Measurements from ENCODE around the gene EFCAB5.
"Not testable (repeated sequence)": the region's sequence is repeated elsewhere in the genome, so short reads cannot be mapped to it uniquely, and the experiment has no call there.

Gene EFCAB5

DNA sequence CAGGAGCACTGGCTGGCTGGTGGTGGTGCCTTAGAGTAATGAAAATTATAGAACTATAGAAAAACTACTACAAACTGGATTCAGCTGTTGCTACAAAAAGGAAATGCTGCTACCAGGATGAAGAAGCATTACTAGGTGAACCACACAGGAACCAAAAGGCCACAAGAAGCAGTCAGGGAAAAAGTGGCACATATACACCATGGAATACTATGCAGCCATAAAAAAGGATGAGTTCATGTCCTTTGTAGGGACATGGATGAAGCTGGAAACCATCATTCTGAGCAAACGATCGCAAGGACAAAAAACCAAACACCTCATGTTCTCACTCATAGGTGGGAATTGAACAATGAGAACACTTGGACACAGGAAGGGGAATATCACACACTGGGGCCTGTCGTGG is 5.5 kb upstream of the EFCAB5 start:
- not testable (repeated sequence) for DNase-seq (ENCODE audit: low read depth in 2 of 2)

DNA sequence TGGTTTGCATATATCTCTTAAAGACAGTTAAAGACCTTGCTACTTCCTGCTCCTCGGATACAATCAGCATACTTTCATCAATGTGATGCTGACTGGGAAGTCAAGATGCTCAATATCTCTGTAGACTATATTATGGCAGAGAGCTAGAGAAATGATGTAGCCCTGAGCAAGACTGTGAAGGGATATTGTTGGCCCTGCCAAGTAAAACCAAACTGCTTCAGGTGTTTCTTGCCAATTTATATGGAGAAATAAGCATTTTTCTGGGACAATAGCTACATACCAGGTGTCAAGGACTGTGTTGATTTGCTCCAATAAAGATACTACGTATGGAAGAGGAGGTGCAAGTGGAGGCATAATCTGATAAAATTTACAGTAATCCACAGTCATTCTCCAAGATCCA is 4.7 kb upstream of the EFCAB5 start:
- DNase-seq (ENCODE audit: low read depth in 2 of 2): no peak

DNA sequence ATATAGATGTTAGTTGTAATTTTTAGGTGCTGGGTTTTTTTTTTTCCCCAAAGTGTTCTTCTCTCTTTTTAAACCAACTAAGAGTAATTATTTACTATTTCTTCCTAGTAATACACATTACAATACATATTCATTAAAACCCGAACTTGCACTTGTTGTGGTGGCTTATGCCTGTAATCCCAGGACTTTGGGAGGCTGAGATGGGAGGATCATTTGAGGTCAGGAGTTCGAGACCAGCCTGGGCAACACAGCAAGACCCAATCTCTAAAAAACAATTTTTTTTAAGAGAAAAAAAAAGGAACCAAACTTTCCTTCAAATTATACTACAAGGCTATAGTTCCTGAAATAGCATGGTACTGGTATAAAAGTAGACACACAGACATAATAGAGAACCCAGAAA is 3.8 kb downstream of the EFCAB5 start:
- no peak for DNase-seq (ENCODE audit: low read depth in 2 of 2)

DNA sequence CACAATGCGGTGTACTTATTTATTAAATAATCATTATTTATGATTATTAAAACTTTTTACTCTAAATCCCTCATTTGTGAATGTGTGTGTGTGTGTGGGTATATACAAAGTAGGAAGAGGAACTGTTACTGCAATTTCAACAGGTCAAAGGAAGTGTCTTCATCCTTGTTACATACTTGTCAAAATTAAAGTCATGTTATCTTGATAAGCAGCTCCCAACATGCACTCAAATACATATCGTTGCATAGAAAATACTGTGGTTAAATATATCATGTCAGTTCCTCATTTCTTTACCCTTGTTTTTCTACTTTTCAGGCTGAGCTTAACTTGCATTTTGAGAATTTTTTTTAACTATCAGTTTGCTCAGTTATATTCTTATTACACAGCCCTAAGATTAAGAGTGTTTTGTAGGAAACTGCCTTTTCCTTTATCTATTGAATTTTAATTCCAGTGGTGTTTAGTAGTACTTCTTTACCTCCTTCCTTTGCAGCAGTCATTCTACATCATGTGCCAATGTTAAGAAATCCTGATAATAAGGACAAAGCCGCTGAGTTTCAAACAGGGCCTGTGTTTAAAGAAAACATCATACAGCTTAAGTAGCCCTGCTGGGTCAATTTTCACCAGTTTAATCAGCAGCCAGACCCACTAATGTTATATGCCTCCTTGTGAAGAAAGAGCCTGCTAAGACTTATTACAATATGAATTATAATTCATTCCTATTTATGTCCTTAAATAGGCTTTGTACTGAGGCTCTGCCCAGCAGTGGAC is 7.2 kb downstream of the EFCAB5 start:
- DNase-seq (ENCODE audit: low read depth in 2 of 2): no peak

DNA sequence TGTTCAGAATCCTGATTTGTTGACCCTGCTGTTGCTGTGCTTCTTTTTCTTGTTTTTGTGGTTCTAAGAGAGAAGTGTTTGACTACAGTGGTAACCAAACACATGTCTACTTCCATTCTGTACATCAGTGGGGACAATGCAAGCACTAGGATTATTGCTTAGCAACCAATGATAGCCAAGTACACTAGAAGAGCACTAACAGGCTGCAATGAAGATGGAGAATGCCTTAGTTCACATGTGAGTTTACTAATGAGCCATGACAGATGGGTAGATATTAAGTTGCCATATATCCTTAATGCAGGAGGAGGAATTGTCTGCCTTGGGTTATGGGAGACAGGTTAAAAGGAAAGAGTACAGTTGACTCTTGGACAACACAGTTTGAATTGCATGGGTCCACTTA is 8.3 kb downstream of the EFCAB5 start:
- no peak for DNase-seq (ENCODE audit: low read depth in 2 of 2)

DNA sequence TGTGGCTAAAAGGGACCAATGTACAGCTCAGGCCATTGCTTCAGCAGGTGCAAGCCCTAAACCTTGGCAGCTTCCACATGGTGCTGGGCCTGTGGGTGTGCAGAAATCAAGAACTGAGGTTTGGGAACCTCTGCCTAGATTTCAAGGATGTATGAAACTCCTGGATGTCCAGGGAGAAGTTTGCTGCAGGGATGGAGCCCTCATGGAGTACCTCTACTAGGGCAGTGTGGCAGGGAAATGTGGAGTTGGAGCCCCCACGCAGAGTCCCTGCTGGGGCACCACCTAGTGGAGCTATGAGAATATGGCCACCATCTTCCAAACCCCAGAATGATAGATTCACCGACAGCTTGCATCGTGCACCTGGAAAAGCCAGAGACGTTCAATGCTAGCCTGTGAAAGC is 13.0 kb downstream of the EFCAB5 start:
- no peak for DNase-seq (ENCODE audit: low read depth in 2 of 2)

DNA sequence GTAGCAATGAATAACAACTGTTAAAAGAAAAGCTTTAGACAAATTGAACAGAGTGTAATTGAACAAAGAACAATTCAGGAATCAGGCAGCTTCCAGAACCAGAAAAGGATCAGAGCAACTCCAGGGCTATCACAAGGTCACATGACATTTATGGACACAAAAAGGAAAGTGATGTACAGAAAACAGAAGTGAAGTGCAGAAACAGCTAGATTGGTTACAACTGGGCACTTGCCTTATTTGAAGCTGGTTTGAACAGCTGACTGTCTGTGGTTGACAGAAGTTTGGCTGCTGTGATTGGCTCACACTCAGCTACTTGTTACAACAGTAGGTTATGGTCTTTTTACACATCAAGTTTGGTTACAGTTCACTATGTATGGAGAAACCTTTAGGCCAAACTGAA is 14.8 kb downstream of the EFCAB5 start:
- DNase-seq (ENCODE audit: low read depth in 2 of 2): no peak

DNA sequence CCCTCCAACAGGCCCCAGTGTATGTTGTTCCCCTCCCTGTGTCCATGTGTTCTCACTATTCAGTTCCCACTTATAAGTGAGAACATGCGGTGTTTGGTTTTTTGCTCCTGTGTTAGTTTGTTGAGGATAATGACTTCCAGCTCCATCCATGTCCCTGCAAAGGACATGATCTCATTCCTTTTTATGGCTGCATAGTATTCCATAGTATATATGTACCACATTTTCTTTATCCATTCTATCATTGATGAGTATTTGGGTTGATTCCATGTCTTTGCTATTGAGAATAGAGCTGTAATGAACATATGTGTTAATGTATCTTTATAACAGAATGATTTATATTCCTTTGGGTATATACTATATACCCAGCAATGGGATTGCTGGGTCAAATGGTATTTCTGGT is 16.1 kb downstream of the EFCAB5 start:
- DNase-seq (ENCODE audit: low read depth in 2 of 2): not testable (repeated sequence)

DNA sequence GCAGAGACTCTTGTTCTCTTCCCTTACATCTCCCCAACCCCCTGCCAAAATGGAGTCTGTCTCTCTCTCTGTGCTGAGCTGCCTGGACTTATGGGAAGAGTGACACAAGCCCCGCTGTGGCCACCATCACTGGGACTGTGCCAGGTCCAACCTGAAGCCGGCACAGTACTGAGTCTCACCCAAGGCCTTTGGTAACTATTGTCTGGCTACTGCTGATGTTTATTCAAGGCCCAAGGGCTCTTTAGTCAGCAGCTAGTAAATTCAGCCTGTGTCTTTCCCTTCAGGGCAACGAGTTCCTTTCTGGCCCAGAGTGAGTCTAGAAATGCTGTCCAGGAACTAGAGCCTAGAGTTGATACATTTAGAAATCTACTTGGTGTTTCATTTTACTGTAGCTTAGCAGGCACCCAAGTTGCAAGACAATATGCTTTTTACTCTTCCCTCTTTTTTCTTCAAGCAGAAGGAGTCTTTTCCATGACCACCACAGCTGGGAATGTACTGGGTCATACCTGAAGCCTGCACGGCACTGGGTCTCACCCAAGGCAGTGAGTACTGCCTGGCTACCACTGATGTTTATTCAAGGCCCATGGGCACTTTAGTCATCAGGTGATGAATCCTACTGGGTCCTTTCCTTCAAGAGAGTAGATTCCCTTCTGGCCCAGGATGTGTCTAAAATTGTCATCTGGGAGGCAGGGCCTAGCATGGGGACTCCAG is 17.7 kb downstream of the EFCAB5 start:
- no peak for DNase-seq (ENCODE audit: low read depth in 2 of 2)

DNA sequence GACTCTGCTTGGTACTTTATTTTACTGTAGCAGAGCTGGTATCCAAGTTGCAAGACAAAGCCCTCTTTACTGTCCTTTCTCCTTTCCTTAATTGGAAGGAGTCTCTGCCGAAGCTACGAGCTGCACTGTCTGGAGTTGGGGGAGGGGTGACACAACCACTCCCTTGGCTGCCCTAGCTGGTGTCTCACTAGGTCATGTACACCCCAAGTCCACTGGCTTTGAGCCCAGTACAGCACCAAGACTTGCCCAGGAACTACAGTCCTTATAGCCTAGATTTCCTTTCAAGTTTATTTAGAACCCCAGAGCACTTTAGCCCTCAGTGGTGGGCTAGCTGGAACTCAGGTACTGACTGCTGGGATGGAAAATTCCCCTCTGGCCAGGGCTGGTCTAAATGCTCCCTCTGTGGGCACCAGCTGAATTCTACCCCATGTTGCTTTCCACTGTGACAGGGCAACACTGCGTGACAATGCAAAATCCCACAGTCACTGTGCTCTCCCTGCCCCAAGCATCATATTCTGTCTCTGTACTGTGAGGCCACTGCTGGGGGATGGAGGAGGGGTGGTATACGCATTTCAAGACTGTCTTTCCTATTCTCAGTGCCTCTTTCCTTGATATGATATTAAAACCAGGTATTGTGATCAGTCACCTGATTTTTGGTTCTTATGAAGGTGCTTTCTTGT is 18.4 kb downstream of the EFCAB5 start:
- DNase-seq (ENCODE audit: low read depth in 2 of 2): no peak

DNA sequence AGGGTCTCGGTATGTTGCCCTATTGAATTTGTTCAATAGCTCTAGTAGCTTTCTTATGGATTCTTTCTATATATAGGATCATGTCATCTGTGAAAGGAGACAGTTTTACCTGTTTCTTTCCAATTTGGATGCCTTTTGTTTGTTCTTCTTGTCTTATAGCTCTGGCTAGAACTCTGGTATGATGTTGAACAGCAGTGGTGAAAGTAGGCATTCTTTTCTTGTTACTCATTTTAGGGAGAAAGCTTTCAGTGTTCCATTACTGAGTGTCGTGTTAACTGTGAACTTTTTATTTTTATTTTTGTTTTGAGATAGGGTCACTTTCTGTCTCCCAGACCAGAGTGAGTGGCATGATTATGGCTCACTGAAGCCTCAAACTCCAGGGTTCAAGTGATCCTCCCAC is 21.2 kb downstream of the EFCAB5 start:
- DNase-seq (ENCODE audit: low read depth in 2 of 2): no peak

DNA sequence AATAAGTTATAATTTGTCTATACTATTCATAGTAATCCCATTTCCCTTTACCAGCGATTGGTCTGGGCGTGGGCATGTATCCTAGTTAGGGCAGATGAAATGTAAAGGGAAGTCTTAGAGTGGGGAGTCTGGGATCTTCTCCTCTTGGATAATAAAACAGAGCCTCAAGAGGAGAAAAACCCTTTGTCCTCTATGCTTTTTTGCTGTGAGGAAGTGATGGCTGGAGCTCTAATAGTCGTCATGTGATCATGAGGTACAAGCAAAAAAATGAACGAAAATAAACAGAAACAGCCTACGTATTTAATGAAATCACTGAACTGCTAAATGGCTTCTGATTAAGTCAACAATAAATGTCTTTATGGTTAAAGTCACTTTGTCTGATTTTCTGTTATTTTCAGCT is 26.8 kb downstream of the EFCAB5 start:
- DNase-seq (ENCODE audit: low read depth in 2 of 2): no peak

DNA sequence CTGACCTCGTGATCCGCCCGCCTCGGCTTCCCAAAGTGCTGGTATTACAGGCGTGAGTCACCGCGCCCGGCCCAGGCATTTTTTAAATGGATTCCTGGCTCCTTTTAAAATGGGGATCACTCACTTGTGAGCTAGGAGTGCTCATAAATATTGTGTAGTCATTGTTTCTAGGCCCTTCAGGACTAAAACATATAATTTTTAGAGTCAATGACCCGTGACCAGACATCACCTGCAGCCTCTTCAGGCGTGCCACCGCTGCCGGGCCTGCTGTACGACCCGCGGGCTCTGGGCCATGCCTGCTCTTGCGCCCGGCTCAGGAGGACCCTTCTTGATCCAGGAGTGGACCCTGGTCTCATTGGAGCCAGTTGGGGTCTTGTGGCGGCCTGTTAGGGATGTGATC is 30.8 kb downstream of the EFCAB5 start:
- DNase-seq (ENCODE audit: low read depth in 2 of 2): no peak

DNA sequence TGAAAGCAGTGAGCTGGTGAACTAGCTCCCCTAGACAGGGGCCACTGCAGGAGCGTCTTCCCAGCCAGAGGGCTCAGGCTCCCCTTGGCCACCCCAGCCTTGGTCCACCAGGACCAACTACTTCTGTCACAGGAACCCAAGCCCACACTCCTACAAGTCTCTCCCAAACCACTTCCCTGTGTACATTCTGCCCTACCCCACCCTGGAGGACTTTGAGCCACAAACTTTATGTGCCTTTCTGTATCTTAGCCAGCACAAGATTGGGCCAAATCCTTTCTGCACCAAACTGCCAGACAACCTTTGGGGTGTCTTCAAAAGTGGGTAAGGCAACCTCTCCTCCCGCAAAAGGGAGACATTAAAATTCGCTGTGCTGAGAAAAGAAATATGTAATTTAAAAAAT is 31.6 kb downstream of the EFCAB5 start:
- no peak for DNase-seq (ENCODE audit: low read depth in 2 of 2)

DNA sequence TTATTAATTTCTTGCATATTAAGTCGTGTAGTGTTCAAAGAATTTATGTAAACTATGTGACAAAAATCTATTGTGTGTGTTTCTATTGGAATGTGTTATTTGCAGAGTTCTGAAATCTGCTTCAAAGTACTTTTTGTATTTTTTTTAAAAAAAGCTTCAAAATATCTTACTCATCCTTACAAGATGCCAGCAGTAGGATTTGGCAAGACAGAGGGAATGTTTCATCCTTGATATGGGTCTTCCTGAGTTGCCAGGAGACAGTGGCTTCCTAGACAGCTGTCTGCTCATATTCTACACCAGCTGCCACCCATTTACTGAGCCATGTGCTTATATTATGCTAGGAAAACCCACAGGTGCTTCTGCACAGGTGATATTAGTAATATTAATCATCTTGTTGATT is 36.4 kb downstream of the EFCAB5 start:
- DNase-seq (ENCODE audit: low read depth in 2 of 2): no peak

DNA sequence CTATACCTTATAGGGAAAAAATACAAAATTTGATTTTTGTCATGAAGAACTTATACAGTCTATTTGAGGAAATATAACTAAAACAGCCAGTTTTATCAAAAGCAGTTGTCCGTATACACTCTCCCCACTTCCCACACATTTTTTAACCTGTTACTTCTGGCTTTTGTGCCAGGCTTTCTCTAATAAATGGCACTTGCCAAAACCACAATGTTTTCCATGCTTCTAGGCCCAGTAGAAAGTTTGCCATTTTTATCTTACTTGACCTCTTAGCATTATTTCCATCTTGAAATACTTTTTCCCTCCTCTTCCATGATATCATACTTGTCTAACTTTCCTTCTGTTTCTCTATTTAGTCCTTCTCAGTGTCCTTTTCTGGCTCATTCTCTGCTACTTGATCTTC is 38.8 kb downstream of the EFCAB5 start:
- no peak for DNase-seq (ENCODE audit: low read depth in 2 of 2)

DNA sequence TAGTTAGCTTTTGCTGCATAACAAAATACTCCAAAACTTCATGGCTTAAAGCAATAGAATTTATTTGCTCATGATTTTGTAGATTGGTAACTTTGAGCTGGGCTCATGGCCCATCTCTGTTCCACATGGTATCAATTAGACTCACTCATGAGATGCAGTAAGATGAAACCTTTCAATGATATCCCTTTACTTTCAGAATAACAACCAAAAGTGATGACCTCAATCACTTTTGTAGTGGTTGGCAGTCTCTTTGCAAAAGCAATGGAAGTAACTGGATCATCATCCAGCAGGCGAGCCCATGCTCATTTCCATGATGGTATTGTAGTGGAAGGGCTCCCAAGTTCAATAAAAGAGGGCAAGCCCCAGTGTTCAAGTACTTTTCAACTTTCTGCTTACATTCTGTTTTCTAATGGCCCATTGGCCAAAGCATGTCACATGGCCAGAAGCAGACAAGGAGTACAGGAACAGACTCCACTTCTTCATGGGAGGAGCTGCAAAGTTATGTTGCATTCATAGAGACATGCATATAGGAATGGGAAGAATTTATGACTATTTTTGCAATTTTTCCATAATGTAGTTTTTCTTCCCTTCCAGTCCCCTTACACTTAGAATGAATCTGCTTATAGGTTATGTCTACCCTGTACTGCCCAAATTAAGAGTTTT is 41.7 kb downstream of the EFCAB5 start:
- DNase-seq (ENCODE audit: low read depth in 2 of 2): no peak

DNA sequence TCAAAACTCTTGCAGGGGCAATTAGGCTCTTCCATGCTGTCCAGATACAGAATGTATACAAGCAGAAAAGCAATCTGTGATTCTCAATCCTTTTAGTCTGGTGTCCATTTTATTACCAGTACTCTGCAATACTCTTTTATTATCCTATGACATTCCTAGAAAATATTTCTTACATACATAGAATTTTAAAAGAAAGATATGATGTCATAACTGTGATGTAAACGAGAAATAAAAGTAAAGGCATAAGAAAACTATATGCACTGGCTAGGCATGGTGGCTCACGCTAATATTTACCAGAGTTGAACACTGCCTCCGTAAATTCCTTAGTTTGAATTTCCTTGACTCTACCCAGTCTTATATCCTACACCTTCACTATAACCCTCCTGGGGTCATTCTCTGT is 55.0 kb downstream of the EFCAB5 start:
- DNase-seq (ENCODE audit: low read depth in 2 of 2): no peak

DNA sequence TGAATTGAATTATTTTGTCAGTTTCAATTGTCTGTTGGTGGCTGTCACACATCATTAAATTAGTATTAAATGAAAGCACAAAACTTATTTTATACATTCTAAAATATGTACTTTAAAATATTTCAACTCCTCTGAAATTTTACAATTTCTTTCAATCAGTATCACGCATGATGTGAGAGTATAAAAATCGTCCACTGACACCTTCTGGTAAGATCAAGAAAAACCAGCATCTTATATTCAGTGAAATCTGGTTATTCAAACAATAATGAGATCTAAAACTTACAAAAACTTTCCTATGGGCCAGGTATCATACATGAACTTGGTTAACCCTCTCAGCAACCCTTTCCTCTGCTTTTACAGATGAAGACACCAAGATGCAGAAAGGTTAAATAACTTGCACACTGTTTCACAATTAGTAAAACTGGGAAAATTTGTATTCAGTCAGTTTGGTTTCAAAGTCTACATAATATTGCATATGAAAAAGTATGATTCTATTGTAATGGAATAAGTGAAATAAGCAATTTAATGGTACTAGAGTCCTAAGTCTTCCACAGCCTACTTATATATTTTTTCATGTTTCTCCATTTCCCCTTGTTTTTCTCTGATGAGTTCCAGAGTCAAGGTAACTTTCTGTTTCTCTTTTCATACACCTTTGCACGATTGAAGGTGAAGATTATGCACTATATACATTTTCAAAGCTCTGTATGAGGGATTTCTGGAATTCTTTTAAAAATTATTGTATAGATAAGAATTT is 58.7 kb downstream of the EFCAB5 start:
- no peak for DNase-seq (ENCODE audit: low read depth in 2 of 2)

DNA sequence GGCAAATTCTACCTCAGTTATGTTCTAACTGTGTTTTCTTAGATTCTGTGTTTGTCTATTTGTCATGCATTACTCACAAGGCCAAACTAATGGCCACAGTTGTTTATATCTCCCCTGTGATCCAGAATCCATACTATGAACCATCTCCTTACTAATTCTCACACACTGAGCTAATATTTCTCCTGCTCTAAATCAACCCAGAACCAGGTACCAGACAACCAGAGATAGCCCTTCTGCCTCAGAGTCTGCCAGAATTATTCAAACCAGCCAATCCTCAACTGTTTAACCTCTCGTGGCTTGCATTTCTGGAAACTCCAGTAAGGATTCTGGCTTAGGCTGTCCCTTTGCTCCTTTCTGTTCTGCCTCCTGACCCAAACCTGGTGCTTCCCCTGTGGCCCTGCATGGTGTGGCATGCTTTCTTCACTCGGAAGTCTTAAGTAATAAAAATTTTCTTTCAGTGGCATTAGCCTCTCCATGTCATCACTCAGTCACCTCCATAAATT is 59.4 kb downstream of the EFCAB5 start:
- DNase-seq (ENCODE audit: low read depth in 2 of 2): no peak

DNA sequence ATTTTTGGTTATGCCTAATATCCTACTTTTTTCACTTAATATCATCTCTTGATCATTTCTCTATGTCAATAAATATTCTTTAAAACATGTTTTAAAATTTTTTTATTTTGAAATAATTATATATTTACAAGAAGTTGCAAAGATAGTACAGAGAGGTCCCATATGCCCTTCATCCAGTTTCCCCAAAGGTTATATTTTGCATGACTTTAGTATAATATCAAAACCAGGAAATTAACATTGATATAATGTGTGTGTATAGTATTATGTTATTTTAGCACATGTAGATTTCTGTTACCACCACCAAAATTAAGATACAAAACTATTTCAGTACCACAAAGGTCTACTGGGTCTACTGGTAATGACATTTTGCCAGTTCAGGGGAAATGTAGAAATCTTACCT is 60.7 kb downstream of the EFCAB5 start:
- DNase-seq (ENCODE audit: low read depth in 2 of 2): no peak
